Fibroblast of pulmonary artery (primary cell): Measurements from ENCODE around the gene NGF.

ENCODE experiments used
- DNase-seq: peaks from one replicate; pipeline ENCODE4 v3.0.0-alpha.2; 2010; ENCODE audit warnings: low read depth
- H3K4me3 ChIP-seq: replicated peaks from 2 replicates; pipeline ENCODE4 v1.5.1; 2011; ENCODE audit warnings: low read depth, mild to moderate bottlenecking, control low read depth, low read length, moderate library complexity
- CTCF ChIP-seq: IDR thresholded peaks from 2 replicates; pipeline ENCODE4 v1.5.1; 2011; ENCODE audit warnings: mild to moderate bottlenecking, control low read depth, low read length, inconsistent platforms; ENCODE audit errors: missing control alignments

NGF gene

DNA sequence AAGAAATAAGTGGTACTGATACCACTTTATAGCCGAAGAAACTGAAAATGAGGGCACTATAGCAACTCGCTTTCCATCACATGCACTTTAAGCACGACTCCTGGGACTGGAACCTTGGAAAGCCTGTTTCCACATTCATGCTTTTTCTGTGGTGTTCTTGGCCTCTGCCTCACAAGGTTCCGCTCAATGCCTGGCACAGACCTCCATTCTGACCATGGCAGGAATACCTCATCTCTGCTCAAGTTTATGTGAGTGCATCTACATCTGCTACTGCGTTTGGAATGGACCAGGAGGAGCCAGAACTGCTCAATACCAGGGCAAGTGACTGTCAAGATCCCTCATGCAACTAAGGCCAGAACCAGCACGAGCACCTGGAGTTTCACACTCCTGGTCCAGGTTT is 11.6 kb downstream of the NGF start:
- no peak overlapping the region for H3K4me3 ChIP-seq
- DNase-seq = no peak
- TF ChIP-seq CTCF = no peak

- DNase-seq = peak; percentile 42
- H3K4me3 ChIP-seq = no peak overlapping the region
- no peak for TF ChIP-seq CTCF
These were observed 12.2 kb downstream of the NGF start for GRCh38 chr1:115325874-115326273.

DNA sequence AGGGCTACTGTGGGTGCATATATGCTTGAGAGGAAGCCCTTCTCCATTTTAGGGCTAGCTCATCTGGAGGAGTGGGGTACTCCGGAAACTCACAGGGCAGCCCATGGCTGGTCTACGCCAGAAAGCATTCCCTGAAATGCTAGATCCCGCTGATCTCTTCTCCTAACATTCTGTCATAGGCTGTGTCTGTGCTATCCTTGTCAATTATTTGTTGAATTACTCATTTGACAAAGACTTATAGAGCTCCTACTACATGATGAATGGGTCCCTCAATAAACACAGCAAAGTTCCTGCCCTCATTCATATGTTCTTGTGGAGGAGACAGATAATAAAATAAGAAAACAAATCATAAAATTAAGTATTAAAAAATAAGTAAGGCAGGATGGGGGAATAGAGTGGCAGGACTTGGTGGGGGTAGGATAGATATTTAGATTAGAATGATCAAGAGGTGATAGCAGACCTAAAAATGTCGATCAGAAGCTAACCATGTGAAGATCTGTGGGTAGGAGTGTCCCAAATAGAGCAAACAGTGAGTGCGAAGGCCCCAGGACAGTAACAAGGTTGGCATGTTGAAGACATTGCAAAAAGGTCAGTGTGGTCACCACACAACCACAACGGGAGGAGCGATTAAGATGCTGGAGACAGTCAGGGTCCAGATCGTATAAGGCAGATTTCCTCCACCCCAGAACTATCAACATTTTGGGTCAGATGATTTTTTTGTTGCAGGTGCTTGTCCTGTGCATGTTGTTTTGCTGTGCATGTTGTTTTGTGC is 13.2 kb downstream of the NGF start:
- H3K4me3 ChIP-seq = no peak overlapping the region
- no peak for DNase-seq
- TF ChIP-seq CTCF = no peak

- no peak for DNase-seq
These were observed 14.6 kb downstream of the NGF start for GRCh38 chr1:115323366-115324004.

GRCh38 chr1:115322631-115323030 is 15.4 kb downstream of the NGF start:
- no peak for DNase-seq

More at GRCh38 chr1:115323366-115324004, 14.6 kb downstream of the NGF start:
- TF ChIP-seq CTCF = no peak
- H3K4me3 ChIP-seq = no peak overlapping the region

DNA sequence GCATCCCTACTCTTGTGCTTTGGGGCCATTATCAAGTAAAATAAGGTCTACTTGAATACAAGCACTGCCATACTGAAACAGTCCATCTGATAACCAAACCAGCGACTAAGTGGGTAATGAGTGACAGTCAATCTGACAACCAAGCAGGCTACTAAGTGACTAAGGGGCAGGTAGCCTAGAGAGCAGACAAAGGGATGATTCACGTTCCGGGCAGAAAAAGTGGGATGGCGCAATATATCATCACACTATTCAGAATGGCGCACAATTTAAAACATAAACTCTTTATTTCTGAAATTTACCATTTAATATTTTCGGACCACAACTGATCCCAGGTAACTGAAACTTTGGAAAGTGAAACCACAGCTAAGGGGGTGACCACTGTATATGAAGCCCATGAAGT is 17.7 kb downstream of the NGF start:
- DNase-seq = no peak
- no peak for TF ChIP-seq CTCF
- no peak overlapping the region for H3K4me3 ChIP-seq

More at GRCh38 chr1:115322631-115323030, 15.4 kb downstream of the NGF start:
- no peak for TF ChIP-seq CTCF
- H3K4me3 ChIP-seq = no peak overlapping the region
